ENCODE data around the gene BEST1. TPM values are rescaled to one million over a fixed set of nuclear protein-coding genes. Genes with fewer than 3 reads are reported as not detected.

The BEST1 gene
- 0.60 and 6.8 TPM in 2 replicates for total RNA-seq (ENCODE audit: low replicate concordance)

DNA sequence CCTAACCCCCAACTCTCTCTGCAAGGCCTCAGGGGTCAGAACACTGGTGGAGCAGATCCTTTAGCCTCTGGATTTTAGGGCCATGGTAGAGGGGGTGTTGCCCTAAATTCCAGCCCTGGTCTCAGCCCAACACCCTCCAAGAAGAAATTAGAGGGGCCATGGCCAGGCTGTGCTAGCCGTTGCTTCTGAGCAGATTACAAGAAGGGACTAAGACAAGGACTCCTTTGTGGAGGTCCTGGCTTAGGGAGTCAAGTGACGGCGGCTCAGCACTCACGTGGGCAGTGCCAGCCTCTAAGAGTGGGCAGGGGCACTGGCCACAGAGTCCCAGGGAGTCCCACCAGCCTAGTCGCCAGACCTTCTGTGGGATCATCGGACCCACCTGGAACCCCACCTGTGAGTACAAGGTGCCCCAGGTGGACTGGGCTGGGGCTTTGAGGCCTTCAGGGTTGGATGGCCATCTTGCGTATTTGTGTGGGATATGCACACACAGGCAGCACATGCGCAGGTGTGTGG, at the start of gene BEST1:
BEST1 (plus strand) TSS at position 317 of the 513 bp plus-strand sequence. CDS start 1,456 bp downstream, outside the sequence.

DNA sequence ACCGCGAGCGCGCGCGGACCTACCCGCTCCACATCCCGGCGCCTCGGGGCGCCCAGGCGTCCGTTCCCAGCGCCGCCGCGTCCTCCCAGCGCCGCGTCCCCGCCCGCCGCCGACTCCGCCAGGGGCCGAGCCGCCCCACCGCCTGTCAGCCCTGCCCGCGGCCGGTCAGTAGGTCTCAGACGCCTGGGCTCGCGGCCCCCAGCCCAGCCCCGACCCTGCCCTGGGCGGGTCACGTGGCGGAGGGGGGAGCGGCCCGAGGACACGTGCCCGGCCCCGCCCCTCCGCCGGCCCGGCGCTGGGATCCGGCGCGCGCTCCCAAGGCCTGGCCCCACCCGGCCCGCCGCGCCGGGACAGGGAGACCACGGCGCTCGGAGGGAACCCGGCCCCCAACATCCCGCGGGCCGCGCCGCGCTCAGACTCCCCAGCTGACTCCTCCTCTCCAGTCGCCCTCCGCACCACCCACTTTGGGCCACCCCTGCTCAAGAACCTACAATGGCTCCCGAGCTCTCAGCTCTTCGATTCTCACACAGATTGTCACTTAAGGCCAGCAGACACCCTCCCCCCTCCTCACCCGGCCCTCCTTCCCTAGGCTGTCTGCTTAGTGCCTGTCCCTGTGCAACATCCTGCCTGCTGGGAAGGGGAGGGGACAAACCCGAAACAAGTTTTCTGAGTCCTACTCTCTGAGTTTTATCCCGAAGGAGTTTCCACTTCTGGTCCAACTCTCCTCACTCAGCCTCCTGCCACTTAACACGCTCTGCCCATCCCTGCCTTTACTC, 32.6 kb upstream of the BEST1 start, which contains the start of gene RAB3IL1:
RAB3IL1 (minus strand) TSS at position 233 of the 776 bp plus-strand sequence; CDS start at position 34, 199 bp downstream.

DNA sequence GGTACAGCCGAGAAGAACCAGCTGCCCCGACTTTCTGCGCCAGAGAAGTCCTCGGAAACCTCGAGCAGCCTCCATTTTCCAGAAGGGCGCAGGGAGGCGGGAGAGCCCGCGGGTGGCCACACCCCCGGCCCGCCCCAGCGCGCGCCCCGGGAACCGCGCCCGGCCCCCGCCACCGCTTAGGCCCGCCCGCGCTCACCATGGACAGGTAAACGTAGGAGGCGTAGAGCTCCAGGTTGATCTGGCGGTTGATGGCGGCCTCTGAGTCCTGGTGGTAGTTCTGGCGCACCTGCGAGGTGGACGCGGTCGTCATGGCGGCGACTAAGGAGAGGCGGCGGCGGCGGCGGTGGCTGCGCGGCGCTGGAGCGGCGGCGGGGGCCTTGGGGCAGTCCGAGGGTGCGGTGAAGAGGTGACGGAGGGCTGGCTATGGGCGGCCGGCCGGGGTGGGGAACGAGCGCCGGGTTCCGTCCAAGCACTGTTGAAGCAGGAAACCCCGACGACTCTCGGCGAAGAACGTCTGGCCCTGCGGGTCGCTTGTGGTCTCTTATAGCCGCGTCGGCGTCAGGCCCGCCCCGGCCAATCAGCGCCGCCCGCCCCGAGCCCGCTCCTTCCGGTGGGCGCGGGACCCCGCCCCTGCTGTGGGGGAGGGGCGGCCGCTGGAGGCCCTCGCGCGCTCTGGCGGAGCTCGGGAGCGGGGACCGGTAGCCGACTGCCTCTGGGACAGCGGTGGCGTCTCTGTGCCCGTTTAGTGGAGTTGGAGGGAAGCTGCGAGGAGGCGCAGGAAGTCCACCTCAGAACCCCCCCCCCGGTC, 17.2 kb downstream of the BEST1 start, which contains the start of gene FTH1:
FTH1 (minus strand) TSS at position 519 of the 808 bp plus-strand sequence; CDS start at position 310, 209 bp downstream.

Other genes with a start within 250 kb of the BEST1 start
- 0.12 and 1.6 TPM in 2 replicates for gene MYRF, start 197.7 kb upstream of the BEST1 start, total RNA-seq (ENCODE audit: low replicate concordance)
- 171 and 292 TPM in 2 replicates for gene TMEM258, start 157.8 kb upstream of the BEST1 start, total RNA-seq (ENCODE audit: low replicate concordance)
- 12.2 and 18.6 TPM in 2 replicates for gene FEN1, start 157.4 kb upstream of the BEST1 start, total RNA-seq (ENCODE audit: low replicate concordance)
- 50.9 and 69.6 TPM in 2 replicates for gene FADS1, start 133.3 kb upstream of the BEST1 start, total RNA-seq (ENCODE audit: low replicate concordance)
- 104 and 293 TPM in 2 replicates for gene FADS2, start 122.1 kb upstream of the BEST1 start, total RNA-seq (ENCODE audit: low replicate concordance)
- 57.0 and 111 TPM in 2 replicates for gene FADS3, start 58.8 kb upstream of the BEST1 start, total RNA-seq (ENCODE audit: low replicate concordance)
- gene RAB3IL1, start 32.8 kb upstream of the BEST1 start, total RNA-seq (ENCODE audit: low replicate concordance), result 3.5 and 19.3 TPM in 2 replicates
- 639 and 1,762 TPM in 2 replicates for gene FTH1, start 17.3 kb downstream of the BEST1 start, total RNA-seq (ENCODE audit: low replicate concordance)
- gene INCENP, start 173.7 kb downstream of the BEST1 start, total RNA-seq (ENCODE audit: low replicate concordance), result 3.9 and 9.1 TPM in 2 replicates
- not detected in 2 replicates for gene SCGB1D1, start 239.9 kb downstream of the BEST1 start, total RNA-seq (ENCODE audit: low replicate concordance)

Measured in smooth muscle cell of the coronary artery (primary cell).